HG02798 (cell line): ENCODE results near the gene OBP2A.

Experiments
- ATAC-seq: cut with Tn5 transposase; IDR thresholded peaks from one replicate; pipeline ENCODE4 v1.9.1; 2021; ENCODE audit warnings: mild to moderate bottlenecking; ENCODE audit not compliant: unreplicated experiment, poor library complexity

Gene OBP2A

GRCh38 chr9:135589596-135590485 is 43.9 kb downstream of the OBP2A start:
- no peak for ATAC-seq

- no peak for ATAC-seq
Observed at GRCh38 chr9:135590486-135591079, 44.7 kb downstream of the OBP2A start.

GRCh38 chr9:135591506-135592330 is 45.8 kb downstream of the OBP2A start:
- ATAC-seq = no peak

GRCh38 chr9:135592331-135592590 is 46.3 kb downstream of the OBP2A start:
- ATAC-seq = no peak

- no peak for ATAC-seq
Observed at GRCh38 chr9:135592625-135593024, 46.7 kb downstream of the OBP2A start.

GRCh38 chr9:135596211-135596610 is 50.3 kb downstream of the OBP2A start:
- no peak for ATAC-seq
